NB4 (cell line): ENCODE results near the gene SLC15A3.

Experiments used
- CTCF ChIP-seq: IDR thresholded peaks from one replicate; pipeline ENCODE4 v1.5.1; 2012; ENCODE audit warnings: low read depth, low read length
- MAX ChIP-seq: IDR thresholded peaks from 2 replicates; pipeline ENCODE4 v1.6.1; 2011; ENCODE audit warnings: low read depth, low read length

- TF ChIP-seq MAX (no peak), CTCF (no peak)
Measured at GRCh38 chr11:60974726-60975125, 22.8 kb upstream of the SLC15A3 start.
